Measurements from ENCODE around the gene PLOD1.
A peak's percentile ranks its signal among the peaks of the same experiment; 100 is the strongest.
"Not testable (repeated sequence)": the region's sequence is repeated elsewhere in the genome, so short reads cannot be mapped to it uniquely, and the experiment has no call there.

PLOD1 gene

GRCh38 chr1:11923827-11924113, 10.7 kb upstream of the PLOD1 start:
- peaks cover 37% of the 10 kb centered on the region for H3K4me1 Mint-ChIP-seq (ENCODE audit: low read depth)
- H3K27me3 Mint-ChIP-seq = no peaks in the 10 kb centered on the region
- peak overlapping the region; percentile 96 for H3K4me3 Mint-ChIP-seq
- no peaks in the 10 kb centered on the region for H3K9me3 Mint-ChIP-seq (ENCODE audit: low read depth)
- H3K27ac Mint-ChIP-seq = no peak overlapping the region
- H3K36me3 Mint-ChIP-seq = peaks cover 6% of the 10 kb centered on the region

DNA sequence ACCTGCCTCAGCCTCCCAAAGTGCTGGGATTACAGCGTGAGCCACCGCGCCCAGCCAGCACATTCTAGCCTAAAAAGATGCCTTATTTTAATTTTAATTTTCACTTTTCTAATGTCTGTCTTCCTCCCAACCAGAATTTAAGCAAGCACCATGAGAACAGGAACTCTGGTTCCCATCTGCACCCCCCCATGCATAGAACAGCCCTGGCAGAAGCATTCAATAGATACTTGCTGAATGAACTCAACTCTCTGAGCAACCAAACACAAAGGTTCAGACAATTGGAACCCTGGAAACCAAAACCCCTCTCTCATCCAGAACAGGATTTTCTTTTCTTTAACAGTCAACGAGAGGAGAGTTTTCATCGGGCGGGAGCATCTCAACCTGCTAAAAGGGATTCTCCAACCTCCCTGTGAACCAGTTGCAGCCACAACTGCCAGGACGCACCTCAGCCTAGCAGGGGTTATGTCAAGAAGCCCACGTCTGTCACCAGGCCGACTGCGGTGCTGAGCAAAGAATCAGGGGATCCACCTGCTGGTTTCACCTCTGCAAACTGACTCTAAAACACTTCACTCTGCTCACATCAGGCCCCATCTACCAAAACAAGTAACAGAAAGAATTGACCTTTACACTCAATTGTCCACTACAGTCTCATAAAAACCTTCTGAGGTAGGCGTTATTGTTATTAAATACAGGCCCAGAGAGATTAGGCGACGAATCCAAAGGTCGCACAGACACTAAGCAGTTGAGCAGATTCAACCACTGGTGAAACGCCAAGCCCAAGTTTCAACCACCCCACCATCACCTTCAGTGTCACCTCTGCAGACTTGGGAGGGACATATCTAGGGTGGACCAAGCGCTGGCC, 10.0 kb upstream of the PLOD1 start:
- Mint-ChIP-seq H3K27me3 (no peaks in the 10 kb centered on the region), H3K27ac (peak overlapping the region; percentile 85), H3K4me1 (ENCODE audit: low read depth) (peaks cover 37% of the 10 kb centered on the region), H3K9me3 (ENCODE audit: low read depth) (no peaks in the 10 kb centered on the region), H3K36me3 (peaks cover 6% of the 10 kb centered on the region), H3K4me3 (peak overlapping the region; percentile 96)

DNA sequence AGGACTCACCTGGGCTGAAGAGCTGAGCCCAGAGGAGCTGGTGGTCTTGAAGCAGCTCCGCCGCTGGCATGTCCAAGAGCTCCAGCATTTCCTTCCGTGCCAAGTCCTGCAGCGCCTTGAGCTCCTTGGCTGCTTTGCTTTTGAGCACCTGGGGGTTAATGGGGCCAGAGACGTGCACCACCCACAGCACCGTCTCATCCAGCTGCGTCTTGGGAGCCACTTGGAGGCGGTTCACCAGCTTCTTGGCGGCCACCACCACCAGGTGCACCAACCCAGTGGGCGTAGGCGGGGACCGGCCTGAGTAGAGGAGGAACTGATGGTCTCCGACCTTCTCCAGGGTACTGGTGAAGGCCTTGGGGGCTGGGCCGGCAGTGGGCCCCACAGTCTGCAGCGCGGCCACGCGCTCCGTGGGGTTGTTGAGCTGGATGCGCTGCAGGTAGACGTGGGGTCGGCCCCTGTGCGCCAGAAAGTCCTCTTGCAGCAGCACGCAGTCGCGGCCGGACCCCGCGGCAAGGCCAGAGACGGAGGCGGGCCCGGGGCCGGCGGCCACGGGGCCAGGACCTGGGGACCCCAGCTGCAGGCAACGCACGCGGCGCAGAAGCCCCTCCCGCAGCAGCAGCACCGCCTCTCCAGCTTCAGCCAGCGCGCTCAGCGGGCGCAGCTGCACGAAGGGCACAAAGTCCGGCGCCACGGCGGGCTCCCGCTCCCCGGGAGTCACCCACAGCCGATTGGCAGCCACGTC, 9.2 kb upstream of the PLOD1 start:
- Mint-ChIP-seq H3K27ac (peak overlapping the region; percentile 85), H3K4me1 (ENCODE audit: low read depth) (peaks cover 33% of the 10 kb centered on the region), H3K4me3 (peak overlapping the region; percentile 96)
- not testable (repeated sequence) for H3K27me3 Mint-ChIP-seq; H3K36me3 Mint-ChIP-seq; H3K9me3 Mint-ChIP-seq (ENCODE audit: low read depth)

DNA sequence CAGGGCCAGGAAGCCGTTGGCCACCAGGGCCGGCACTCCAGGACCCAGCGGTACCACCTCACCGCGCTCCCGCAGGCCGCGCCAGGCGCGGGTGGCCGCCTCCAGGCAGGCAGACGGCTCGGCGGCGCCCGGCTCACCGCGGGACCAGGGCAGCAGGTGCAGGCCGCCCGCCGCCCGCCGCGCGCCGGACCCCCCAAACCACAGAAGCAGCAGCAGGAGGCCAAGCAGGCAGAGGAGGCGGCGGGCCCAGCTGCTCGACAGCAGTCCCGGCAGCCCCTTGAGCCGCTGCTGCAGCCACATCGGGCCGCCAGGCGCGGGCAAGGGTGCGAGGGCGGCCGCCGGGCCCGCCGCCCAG, 8.6 kb upstream of the PLOD1 start:
- peaks cover 29% of the 10 kb centered on the region for H3K4me1 Mint-ChIP-seq (ENCODE audit: low read depth)
- H3K4me3 Mint-ChIP-seq = no peak overlapping the region
- H3K27ac Mint-ChIP-seq = no peak overlapping the region
- H3K36me3 Mint-ChIP-seq = peaks cover 6% of the 10 kb centered on the region
- H3K27me3 Mint-ChIP-seq = no peaks in the 10 kb centered on the region
- H3K9me3 Mint-ChIP-seq (ENCODE audit: low read depth) = no peaks in the 10 kb centered on the region

- Mint-ChIP-seq H3K36me3 (peaks cover 6% of the 10 kb centered on the region), H3K27ac (no peak overlapping the region), H3K9me3 (ENCODE audit: low read depth) (no peaks in the 10 kb centered on the region), H3K4me3 (peak overlapping the region; percentile 47), H3K27me3 (no peaks in the 10 kb centered on the region), H3K4me1 (ENCODE audit: low read depth) (peaks cover 21% of the 10 kb centered on the region)
Measured at GRCh38 chr1:11927866-11928592, 6.5 kb upstream of the PLOD1 start.

GRCh38 chr1:11929849-11930248, 4.7 kb upstream of the PLOD1 start:
- Mint-ChIP-seq H3K9me3 (ENCODE audit: low read depth) (no peaks in the 10 kb centered on the region), H3K27ac (no peak overlapping the region), H3K36me3 (peaks cover under 1% of the 10 kb centered on the region), H3K4me3 (no peak overlapping the region), H3K27me3 (no peaks in the 10 kb centered on the region), H3K4me1 (ENCODE audit: low read depth) (peaks cover 4% of the 10 kb centered on the region)

DNA sequence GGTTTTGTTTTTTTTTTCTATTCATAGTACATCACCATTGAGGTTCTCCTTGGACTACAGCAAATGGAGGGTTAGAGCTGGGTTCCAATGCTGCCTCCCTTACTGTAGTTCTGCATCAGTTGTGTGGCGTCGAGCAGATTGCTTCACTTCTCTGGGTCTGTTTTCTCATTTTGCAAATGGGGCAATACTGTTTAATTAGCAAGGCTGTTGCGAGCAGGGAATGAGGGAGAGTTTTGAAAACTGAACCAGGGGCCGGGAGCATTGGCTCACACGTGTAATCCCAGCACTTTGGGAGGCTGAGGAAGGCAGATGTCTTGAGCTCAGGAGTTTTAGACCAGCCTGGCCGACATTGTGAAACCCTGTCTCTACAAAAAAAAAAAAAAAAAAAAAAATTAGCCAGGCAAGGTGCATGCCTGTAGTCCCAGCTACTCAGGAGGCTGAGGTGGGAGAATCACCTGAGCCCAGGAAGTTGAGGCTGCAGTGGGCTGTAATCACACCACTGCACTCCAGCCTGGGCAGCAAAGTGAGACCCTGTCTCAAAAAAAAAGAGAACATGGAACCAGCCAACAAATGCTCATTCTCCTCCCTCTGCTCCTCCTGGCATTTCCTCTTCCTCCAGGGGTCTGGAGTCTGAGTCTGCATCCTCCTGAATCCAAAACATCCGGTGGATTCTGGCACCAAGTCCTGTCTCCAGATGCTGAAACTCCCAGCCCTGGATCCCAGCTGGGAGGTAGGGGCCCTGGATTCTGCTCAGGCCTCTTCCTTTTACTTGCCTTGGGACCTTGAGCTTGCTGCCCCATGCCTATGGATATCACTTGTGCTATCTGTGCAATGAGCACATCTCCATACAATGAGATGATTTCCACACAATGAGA, 3.7 kb upstream of the PLOD1 start:
- H3K4me3 Mint-ChIP-seq = no peak overlapping the region

GRCh38 chr1:11931845-11932244, 2.7 kb upstream of the PLOD1 start:
- Mint-ChIP-seq H3K27me3 (no peaks in the 10 kb centered on the region), H3K9me3 (ENCODE audit: low read depth) (no peaks in the 10 kb centered on the region), H3K36me3 (no peaks in the 10 kb centered on the region), H3K27ac (no peak overlapping the region), H3K4me3 (no peak overlapping the region), H3K4me1 (ENCODE audit: low read depth) (no peaks in the 10 kb centered on the region)

More for the DNA sequence above, 3.7 kb upstream of the PLOD1 start:
- no peaks in the 10 kb centered on the region for H3K36me3 Mint-ChIP-seq
- H3K4me1 Mint-ChIP-seq (ENCODE audit: low read depth) = peaks cover 3% of the 10 kb centered on the region
- no peak overlapping the region for H3K27ac Mint-ChIP-seq
- no peaks in the 10 kb centered on the region for H3K9me3 Mint-ChIP-seq (ENCODE audit: low read depth)
- H3K27me3 Mint-ChIP-seq = no peaks in the 10 kb centered on the region

GRCh38 chr1:11935057-11935412, 518 bp downstream of the PLOD1 start:
- Mint-ChIP-seq H3K36me3 (no peaks in the 10 kb centered on the region), H3K27me3 (no peaks in the 10 kb centered on the region), H3K9me3 (ENCODE audit: low read depth) (no peaks in the 10 kb centered on the region), H3K4me1 (ENCODE audit: low read depth) (no peaks in the 10 kb centered on the region), H3K27ac (no peak overlapping the region), H3K4me3 (peak overlapping the region; percentile 83)

DNA sequence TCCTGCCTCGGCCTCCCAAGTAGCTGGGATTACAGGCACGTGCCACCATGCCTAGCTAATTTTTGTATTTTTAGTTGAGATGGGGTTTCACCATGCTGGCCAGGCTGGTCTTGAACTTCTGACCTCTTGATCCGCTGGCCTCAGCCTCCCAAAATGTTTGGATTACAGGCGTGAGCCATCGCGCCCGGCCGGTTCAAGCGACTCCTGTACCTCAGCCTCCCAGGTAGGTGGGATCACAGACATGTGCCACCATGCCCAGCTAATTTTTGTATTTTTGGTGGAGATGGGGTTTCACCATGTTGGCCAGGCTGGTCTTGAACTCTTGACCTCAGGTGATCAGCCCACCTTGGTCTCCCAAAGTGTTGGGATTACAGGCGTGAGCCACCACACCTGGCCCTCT, 1.2 kb downstream of the PLOD1 start:
- not testable (repeated sequence) for H3K4me1 Mint-ChIP-seq (ENCODE audit: low read depth); H3K27me3 Mint-ChIP-seq; H3K27ac Mint-ChIP-seq; H3K36me3 Mint-ChIP-seq; H3K9me3 Mint-ChIP-seq (ENCODE audit: low read depth)
- peak overlapping the region; percentile 13 for H3K4me3 Mint-ChIP-seq

DNA sequence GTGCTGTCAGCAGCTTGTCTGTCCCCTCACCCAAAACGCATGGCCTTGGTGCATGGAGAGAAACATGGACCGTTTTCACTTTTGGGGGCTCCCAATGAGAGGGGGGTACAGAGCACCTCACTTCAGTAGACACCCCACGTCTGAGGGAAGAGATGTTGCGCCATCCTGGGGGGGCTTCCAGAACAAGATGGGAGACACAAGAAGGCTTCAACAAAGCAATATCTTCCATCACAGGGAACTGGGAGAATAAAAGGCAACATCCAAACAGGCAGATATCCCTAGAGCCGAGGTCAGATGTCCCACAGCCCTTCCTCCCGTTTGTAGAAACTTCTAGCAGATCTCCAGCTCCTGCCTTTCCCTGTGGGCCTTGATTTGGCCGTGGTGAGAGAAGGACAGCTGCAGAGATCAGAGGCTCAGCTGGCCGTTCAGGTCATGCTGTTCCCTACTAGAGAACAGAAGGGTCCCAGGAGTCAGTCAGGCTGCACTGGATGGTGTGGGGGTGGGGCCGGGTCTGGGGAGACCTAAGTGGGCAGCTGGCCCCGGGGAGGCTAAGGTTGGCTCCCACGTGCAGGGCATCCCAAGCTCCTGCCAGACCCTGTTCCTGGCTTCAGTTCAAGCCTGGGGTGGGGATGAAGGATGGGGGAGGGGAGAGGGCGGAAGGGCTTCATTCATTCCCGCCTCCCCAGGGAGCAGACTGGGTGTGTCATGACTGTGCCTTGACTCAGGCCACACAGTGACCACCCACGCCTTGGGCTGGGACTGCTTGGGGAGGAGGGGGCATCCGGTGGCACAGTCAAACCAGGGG, 4.4 kb downstream of the PLOD1 start:
- no peaks in the 10 kb centered on the region for H3K9me3 Mint-ChIP-seq (ENCODE audit: low read depth)
- H3K27ac Mint-ChIP-seq = no peak overlapping the region
- H3K36me3 Mint-ChIP-seq = no peaks in the 10 kb centered on the region
- no peaks in the 10 kb centered on the region for H3K27me3 Mint-ChIP-seq
- H3K4me1 Mint-ChIP-seq (ENCODE audit: low read depth) = no peaks in the 10 kb centered on the region
- no peak overlapping the region for H3K4me3 Mint-ChIP-seq

GRCh38 chr1:11939794-11940193, 5.3 kb downstream of the PLOD1 start:
- H3K36me3 Mint-ChIP-seq; H3K9me3 Mint-ChIP-seq (ENCODE audit: low read depth); H3K27ac Mint-ChIP-seq; H3K4me1 Mint-ChIP-seq (ENCODE audit: low read depth); H3K4me3 Mint-ChIP-seq; H3K27me3 Mint-ChIP-seq: not testable (repeated sequence)

DNA sequence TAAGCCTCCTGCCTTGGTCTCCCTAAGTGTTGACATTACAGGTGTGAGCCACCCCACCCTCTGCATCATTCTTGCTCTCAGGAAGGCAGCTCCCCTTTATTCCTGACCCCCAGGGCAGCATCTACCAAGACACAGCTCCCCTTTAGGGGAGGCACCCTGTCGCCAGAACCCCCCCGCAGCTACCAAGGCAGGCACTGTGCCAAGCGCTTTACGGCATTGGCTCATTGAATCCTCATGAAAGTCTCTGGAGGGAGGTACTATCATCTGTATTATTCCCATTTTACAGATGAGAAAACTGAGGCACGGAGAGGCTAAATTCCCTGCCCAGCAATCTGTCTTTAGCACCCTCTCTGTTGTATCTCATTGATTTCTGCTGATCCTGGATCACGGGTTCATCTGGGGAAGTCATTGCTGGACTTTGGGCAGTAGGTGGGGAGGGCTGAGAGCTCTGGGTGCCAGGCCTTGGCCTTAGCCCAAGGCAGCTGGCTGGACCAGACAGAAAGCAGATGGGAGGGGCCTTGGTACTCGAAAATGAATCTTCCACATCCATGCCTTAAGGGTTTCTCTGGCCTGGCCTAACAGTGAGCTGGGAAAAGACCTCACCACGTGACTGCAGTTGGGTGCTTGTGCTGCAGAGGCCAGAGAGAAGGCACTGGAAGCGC, 5.9 kb downstream of the PLOD1 start:
- Mint-ChIP-seq H3K4me1 (ENCODE audit: low read depth) (no peaks in the 10 kb centered on the region), H3K27ac (no peak overlapping the region), H3K9me3 (ENCODE audit: low read depth) (no peaks in the 10 kb centered on the region), H3K4me3 (no peak overlapping the region), H3K27me3 (no peaks in the 10 kb centered on the region), H3K36me3 (no peaks in the 10 kb centered on the region)

GRCh38 chr1:11942280-11942679, 7.8 kb downstream of the PLOD1 start:
- no peaks in the 10 kb centered on the region for H3K9me3 Mint-ChIP-seq (ENCODE audit: low read depth)
- no peak overlapping the region for H3K4me3 Mint-ChIP-seq
- no peaks in the 10 kb centered on the region for H3K27me3 Mint-ChIP-seq
- H3K36me3 Mint-ChIP-seq = no peaks in the 10 kb centered on the region
- no peak overlapping the region for H3K27ac Mint-ChIP-seq
- no peaks in the 10 kb centered on the region for H3K4me1 Mint-ChIP-seq (ENCODE audit: low read depth)
